GM10248 (cell line): ENCODE results near the gene WLS.

Source experiments
- CTCF ChIA-PET: fragments of 300-600 bp; sonication (Branson Sonifier 250); formaldehyde crosslinking; extraction: SDS; loops from one replicate; lab custom pipeline; 2021; ENCODE audit warnings: antibody characterized with exemption; lab: Yijun Ruan, JAX
- POLR2A ChIA-PET: fragments of 350-650 bp; sonication (Branson Sonifier 250); formaldehyde crosslinking; extraction: SDS; loops from one replicate; lab custom pipeline; 2020; ENCODE audit warnings: antibody characterized with exemption; lab: Yijun Ruan, JAX
- DNase-seq: peaks from one replicate; pipeline ENCODE4 v3.0.0; 2012; ENCODE audit errors: extremely low spot score
- TF ChIP-seq, protein P1 (sequence below): IDR thresholded peaks from 2 replicates; pipeline ENCODE4 v1.5.1; 2012; ENCODE audit warnings: mild to moderate bottlenecking, low read depth; ENCODE audit errors: extremely low read depth, missing control alignments, control extremely low read depth

WLS gene

DNA sequence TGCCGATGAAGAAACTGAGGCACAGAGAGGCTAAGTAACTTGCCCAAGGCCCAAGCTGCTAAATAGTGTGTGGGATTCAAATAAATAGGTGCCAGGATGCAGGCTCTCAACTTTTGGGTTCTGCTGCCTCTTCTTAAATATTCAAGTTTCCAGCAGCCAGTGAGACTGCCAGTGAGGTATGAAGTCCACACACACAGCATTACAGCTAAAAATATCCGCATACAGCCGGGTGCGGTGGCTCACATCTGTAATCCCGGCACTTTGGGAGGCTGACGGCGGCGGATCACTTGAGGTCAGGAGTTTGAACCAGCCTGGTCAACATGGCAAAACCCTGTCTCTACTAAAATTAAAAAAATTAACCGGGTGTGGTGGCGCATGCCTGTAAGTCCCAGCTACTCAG lies 103.5 kb downstream of the WLS start:
- DNase-seq = no peak
- POLR2A ChIA-PET = no interaction called here
- CTCF ChIA-PET = interaction anchor here (1.0 to 2.8 kb wide), 5 partner anchors 8 to 214 kb away, joined by 3 to 21 read pairs (median 5); no protein-coding TSS in a partner anchor
- TF ChIP-seq, protein P1, sequence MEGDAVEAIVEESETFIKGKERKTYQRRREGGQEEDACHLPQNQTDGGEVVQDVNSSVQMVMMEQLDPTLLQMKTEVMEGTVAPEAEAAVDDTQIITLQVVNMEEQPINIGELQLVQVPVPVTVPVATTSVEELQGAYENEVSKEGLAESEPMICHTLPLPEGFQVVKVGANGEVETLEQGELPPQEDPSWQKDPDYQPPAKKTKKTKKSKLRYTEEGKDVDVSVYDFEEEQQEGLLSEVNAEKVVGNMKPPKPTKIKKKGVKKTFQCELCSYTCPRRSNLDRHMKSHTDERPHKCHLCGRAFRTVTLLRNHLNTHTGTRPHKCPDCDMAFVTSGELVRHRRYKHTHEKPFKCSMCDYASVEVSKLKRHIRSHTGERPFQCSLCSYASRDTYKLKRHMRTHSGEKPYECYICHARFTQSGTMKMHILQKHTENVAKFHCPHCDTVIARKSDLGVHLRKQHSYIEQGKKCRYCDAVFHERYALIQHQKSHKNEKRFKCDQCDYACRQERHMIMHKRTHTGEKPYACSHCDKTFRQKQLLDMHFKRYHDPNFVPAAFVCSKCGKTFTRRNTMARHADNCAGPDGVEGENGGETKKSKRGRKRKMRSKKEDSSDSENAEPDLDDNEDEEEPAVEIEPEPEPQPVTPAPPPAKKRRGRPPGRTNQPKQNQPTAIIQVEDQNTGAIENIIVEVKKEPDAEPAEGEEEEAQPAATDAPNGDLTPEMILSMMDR = no peak

DNA sequence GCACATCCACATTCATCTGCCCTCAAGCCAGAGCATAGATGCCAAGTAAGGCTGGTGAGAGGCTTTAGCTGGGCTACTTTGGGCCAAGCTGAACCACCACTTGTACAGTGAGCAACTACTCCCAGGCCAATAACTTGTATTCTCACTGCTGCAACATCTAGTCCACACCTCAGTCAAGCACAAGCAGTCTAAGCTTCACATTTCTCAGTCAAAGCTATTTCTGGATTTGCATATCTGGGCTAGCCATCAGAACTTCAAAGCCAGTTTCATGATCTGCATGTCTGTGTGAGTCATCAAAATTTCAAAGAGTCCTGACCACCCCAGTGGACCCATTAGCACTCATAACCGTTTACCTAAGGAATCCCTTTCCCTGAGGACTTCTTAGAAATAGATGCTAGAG lies 104.2 kb downstream of the WLS start:
- TF ChIP-seq, protein P1 = no peak
- DNase-seq = no peak
- POLR2A ChIA-PET = no interaction called here
- CTCF ChIA-PET = interaction anchor here (1.0 kb wide), 1 partner anchor 8 kb away, joined by 5 read pairs; no protein-coding TSS in a partner anchor

DNA sequence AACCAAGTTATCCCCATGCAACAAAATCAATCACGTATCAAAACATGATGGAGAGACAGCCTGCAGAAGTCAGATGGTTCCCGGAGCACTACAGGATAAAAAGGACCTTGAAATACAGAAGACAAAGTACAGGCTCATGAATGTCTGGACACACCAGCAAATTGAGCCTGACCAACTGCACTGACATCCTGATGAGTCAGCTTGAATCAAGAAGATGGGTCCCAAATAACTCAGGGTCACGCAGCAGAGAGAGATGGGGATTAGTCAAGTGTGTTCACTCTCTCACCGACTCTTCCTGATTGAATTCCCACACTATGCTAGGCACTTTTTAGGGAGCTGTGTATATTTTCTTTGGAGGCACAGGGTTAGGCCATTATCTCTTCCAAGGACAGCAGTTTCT lies 110.8 kb downstream of the WLS start:
- ChIA-PET CTCF (interaction anchor here (1.0 to 5.3 kb wide), 21 partner anchors 8 to 1616 kb away, joined by 3 to 112 read pairs (median 7); no protein-coding TSS in a partner anchor), POLR2A (no interaction called here)
- no peak for DNase-seq
- TF ChIP-seq, protein P1 = no peak

DNA sequence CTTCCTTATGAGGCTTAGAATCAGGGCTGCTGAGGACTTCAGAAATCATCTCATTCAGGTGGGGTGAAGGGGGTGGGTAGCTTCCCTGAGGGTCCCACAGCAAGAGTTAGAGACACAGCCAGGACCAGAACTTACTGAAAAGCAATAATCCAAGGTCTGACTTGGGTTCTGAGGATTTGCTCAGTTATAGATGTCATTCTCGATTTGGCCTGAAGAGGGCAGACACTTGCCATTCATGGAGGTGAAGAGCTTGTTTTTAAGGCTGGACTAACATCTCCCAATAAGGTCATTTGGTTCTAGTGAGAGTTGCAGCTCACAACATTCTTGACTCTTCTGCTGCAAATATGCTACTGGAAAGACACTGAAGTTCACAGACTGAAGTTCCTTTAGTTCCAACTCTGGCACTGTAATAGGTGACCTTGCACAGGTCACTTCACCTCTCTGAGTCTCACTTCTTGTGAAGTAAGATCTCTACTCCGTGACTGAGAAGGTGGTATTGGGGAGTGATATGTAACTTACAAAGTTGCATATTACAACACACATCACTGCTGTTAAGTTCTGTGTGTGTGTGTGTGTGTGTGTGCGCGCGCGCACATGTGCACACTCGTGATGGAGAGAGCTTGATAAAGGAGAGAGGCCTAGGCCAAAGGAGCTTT lies 112.1 kb downstream of the WLS start:
- ChIA-PET POLR2A (interaction anchor here (0.5 kb wide), 1 partner anchor 217 kb away, joined by 3 read pairs; no protein-coding TSS in a partner anchor), CTCF (interaction anchor here (0.7 to 5.3 kb wide), 66 partner anchors 8 to 1621 kb away, joined by 3 to 112 read pairs (median 4); no protein-coding TSS in a partner anchor)
- TF ChIP-seq, protein P1 = peak; percentile 76
- DNase-seq = peak; percentile 55

DNA sequence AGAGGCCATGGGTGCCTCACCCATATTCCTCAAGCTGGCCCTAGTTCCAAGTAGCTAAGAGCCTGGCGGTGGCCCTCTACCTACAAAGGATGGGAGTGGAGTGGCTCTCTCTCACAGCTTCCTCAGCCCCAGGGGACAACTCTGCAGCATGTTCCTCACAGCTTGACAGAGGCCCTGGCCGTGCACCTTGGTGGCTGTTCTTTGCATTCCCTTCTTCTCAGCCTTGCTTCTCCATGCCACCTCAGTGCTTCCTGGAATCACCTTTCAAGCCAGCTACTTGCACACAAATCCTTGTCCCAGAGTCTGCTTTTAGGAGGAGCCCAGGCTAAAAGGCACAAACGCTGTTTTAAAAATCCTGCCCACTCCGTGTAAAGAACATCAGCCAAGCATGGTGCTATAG lies 112.9 kb downstream of the WLS start:
- CTCF ChIA-PET = interaction anchor here (0.7 to 5.3 kb wide), 28 partner anchors 11 to 1621 kb away, joined by 3 to 112 read pairs (median 6); no protein-coding TSS in a partner anchor
- TF ChIP-seq, protein P1 = no peak
- DNase-seq = no peak
- POLR2A ChIA-PET = no interaction called here

DNA sequence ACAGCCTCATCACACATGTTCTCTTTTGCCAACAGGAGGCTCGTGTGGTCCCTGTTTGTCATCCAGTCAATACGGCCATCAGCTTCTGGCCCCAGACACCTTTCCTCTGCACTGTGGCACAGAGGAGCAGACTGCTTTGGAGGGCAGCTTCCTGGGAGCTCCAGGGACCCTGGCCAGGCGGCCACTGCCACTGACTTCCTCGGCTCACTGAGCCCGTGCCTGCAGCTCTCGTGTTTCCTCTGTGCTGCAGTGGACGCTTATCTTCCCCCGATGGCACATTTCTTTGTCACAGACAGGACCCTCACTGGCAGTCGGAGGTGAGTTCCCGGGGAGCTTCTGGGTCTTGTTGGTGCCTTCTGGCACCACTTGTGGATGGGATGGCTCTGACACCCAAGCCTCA lies 114.9 kb downstream of the WLS start:
- ChIA-PET POLR2A (no interaction called here), CTCF (interaction anchor here (0.7 to 5.3 kb wide), 44 partner anchors 9 to 1624 kb away, joined by 3 to 43 read pairs (median 4); no protein-coding TSS in a partner anchor)

More for the DNA sequence above, 114.9 kb downstream of the WLS start:
- TF ChIP-seq, protein P1 = no peak
- no peak for DNase-seq
